H1 (cell line): Measurements from ENCODE around the gene CEBPE. TPM values are rescaled to one million over a fixed set of nuclear protein-coding genes. Genes with fewer than 3 reads are reported as not detected.

Source experiments
- CTCF ChIA-PET: fragments of 300-600 bp; sonication (Branson Sonifier 250); formaldehyde crosslinking; loops from one replicate; lab custom pipeline; 2021; ENCODE audit not compliant: partially characterized antibody; lab: Charles Lee
- POLR2A ChIA-PET: fragments of 300-600 bp; sonication (Branson Sonifier 250); formaldehyde crosslinking; loops from one replicate; lab custom pipeline; 2021; ENCODE audit warnings: inconsistent platforms; ENCODE audit not compliant: partially characterized antibody; lab: Charles Lee
- DNase-seq, 2 experiments: peaks; one replicate each; pipeline versions ENCODE4 v3.0.0 to v3.0.0-alpha.2; 2010 to 2022; ENCODE audit warnings: low spot score in 2 of 2, low read depth in 1 of 2, mixed read lengths in 1 of 2
- FAIRE-seq: peaks from 2 replicates; lab custom pipeline; 2011; peaks lifted over from hg19 to GRCh38; lab: Jason Lieb, UNC
- H2AFZ ChIP-seq: 2 replicates; pipeline ENCODE4 v1.8.1; 2012; ENCODE audit warnings: low read length, inconsistent platforms
- H2AK5ac ChIP-seq: 2 replicates; pipeline ENCODE4 v1.6.1; 2013; ENCODE audit warnings: low read depth, low read length
- H2BK120ac ChIP-seq: replicated peaks from 2 replicates; pipeline ENCODE3; 2013; ENCODE audit warnings: low read depth, low read length, inconsistent platforms
- H2BK12ac ChIP-seq: 2 replicates; pipeline ENCODE4 v1.6.1; 2013; ENCODE audit warnings: low read depth, low read length
- H2BK15ac ChIP-seq: 2 replicates; pipeline ENCODE4 v1.6.1; 2013; ENCODE audit warnings: low read length
- H2BK20ac ChIP-seq: 2 replicates; pipeline ENCODE4 v1.6.1; 2013; ENCODE audit warnings: low read length
- H2BK5ac ChIP-seq: 2 replicates; pipeline ENCODE4 v1.6.1; 2013; ENCODE audit warnings: low read depth, low read length
- H3K14ac ChIP-seq: 2 replicates; pipeline ENCODE4 v1.6.1; 2013; ENCODE audit warnings: inconsistent platforms; ENCODE audit not compliant: insufficient read length
- H3K18ac ChIP-seq: 2 replicates; pipeline ENCODE4 v1.6.1; 2013; ENCODE audit warnings: low read length; ENCODE audit errors: extremely low read depth
- H3K23ac ChIP-seq: 2 replicates; pipeline ENCODE4 v1.6.1; 2013; ENCODE audit warnings: inconsistent platforms; ENCODE audit not compliant: insufficient read length
- H3K23me2 ChIP-seq: 2 replicates; pipeline ENCODE4 v1.6.1; 2013; ENCODE audit warnings: low read depth, low read length
- H3K27ac ChIP-seq: 2 replicates; pipeline ENCODE4 v1.6.1; 2011; ENCODE audit warnings: low read depth, low read length, inconsistent platforms
- H3K27me3 ChIP-seq, 4 experiments: replicated peaks in 1 of 4; 1 replicate in 1 of 4; 2 replicates in 3 of 4; pipeline versions ENCODE4 v1.6.1 to v1.8.1; 2011 to 2013; ENCODE audit warnings: low read length in 3 of 4, mild to moderate bottlenecking in 3 of 4, inconsistent platforms in 2 of 4, mixed read lengths in 2 of 4, moderate library complexity in 1 of 4; ENCODE audit not compliant: control insufficient read depth in 3 of 4, insufficient read depth in 3 of 4; ENCODE audit errors: extremely low read depth in 1 of 4
- H3K36me3 ChIP-seq, 4 experiments: 2 replicates each; pipeline versions ENCODE4 v1.6.1 to v1.8.1; 2011 to 2013; ENCODE audit warnings: mild to moderate bottlenecking in 4 of 4, low read length in 3 of 4, moderate library complexity in 2 of 4, control low read depth in 1 of 4, inconsistent platforms in 1 of 4; ENCODE audit not compliant: insufficient read depth in 4 of 4, control insufficient read depth in 2 of 4
- H3K4ac ChIP-seq: replicated peaks from 2 replicates; pipeline ENCODE3; 2013; ENCODE audit warnings: low read length, low read depth, mixed read lengths, inconsistent platforms; ENCODE audit not compliant: insufficient read length
- H3K4me1 ChIP-seq, 4 experiments: replicated peaks in 1 of 4; 1 replicate in 1 of 4; 2 replicates in 3 of 4; pipeline versions ENCODE4 v1.6.1 to v1.8.1; 2011 to 2013; ENCODE audit warnings: low read length in 3 of 4, inconsistent platforms in 2 of 4, mixed read lengths in 1 of 4; ENCODE audit not compliant: insufficient read depth in 4 of 4, control insufficient read depth in 3 of 4
- H3K4me2 ChIP-seq, 2 experiments: 2 replicates each; pipeline versions ENCODE4 v1.6.1 to v1.8.1; 2011 to 2013; ENCODE audit warnings: low read depth in 2 of 2, low read length in 2 of 2, control low read depth in 1 of 2, inconsistent platforms in 1 of 2, mild to moderate bottlenecking in 1 of 2; ENCODE audit not compliant: insufficient read depth in 1 of 2
- H3K4me3 ChIP-seq, 4 experiments: fragments of 200-600, 300-600 bp in 1 of 4; sonication (generic), shearing (Covaris generic), sonication (Bioruptor Twin) in 1 of 4; 2 replicates each; pipeline versions ENCODE4 v1.5.1 to v1.8.1; 2011 to 2016; ENCODE audit warnings: low read length in 4 of 4, low read depth in 3 of 4, control low read depth in 2 of 4, inconsistent platforms in 2 of 4, mild to moderate bottlenecking in 2 of 4, mixed read lengths in 1 of 4, moderate library complexity in 1 of 4; ENCODE audit not compliant: insufficient read depth in 2 of 4; ENCODE audit errors: extremely low read depth in 1 of 4
- H3K56ac ChIP-seq: replicated peaks from 2 replicates; pipeline ENCODE3; 2013; ENCODE audit warnings: low read depth, mild to moderate bottlenecking, mixed read lengths, low read length, inconsistent platforms; ENCODE audit not compliant: insufficient read length
- H3K79me1 ChIP-seq: 2 replicates; pipeline ENCODE4 v1.6.1; 2013; ENCODE audit warnings: low read depth, low read length, control low read depth
- H3K79me2 ChIP-seq, 2 experiments: 2 replicates each; pipeline versions ENCODE4 v1.6.1 to v1.8.1; 2012 to 2013; ENCODE audit warnings: low read length in 2 of 2, mild to moderate bottlenecking in 2 of 2, inconsistent platforms in 1 of 2; ENCODE audit not compliant: insufficient read depth in 2 of 2, control insufficient read depth in 1 of 2
- H3K9ac ChIP-seq, 4 experiments: replicated peaks in 1 of 4; 1 replicate in 1 of 4; 2 replicates in 3 of 4; pipeline versions ENCODE4 v1.6.1 to v1.8.1; 2011 to 2013; ENCODE audit warnings: low read depth in 3 of 4, low read length in 3 of 4, control low read depth in 2 of 4, mild to moderate bottlenecking in 2 of 4, moderate library complexity in 2 of 4, inconsistent platforms in 1 of 4; ENCODE audit errors: extremely low read depth in 1 of 4
- H3K9me3 ChIP-seq, 2 experiments: 2 replicates each; pipeline versions ENCODE4 v1.6.1 to v1.8.1; 2012 to 2013; ENCODE audit warnings: mild to moderate bottlenecking in 2 of 2, moderate library complexity in 2 of 2, control low read depth in 1 of 2, inconsistent platforms in 1 of 2, low read depth in 1 of 2, low read length in 1 of 2, mixed read lengths in 1 of 2; ENCODE audit not compliant: insufficient read depth in 2 of 2
- H4K20me1 ChIP-seq, 2 experiments: replicated peaks in 1 of 2; 2 replicates each; pipeline versions ENCODE3 to v1.8.1; 2011 to 2013; ENCODE audit warnings: inconsistent platforms in 2 of 2, low read length in 2 of 2, mild to moderate bottlenecking in 1 of 2; ENCODE audit not compliant: insufficient read depth in 2 of 2, control insufficient read depth in 1 of 2
- H4K5ac ChIP-seq: 2 replicates; pipeline ENCODE4 v1.6.1; 2013; ENCODE audit warnings: low read length, low read depth, mixed read lengths, inconsistent platforms; ENCODE audit not compliant: insufficient read length
- H4K8ac ChIP-seq: 2 replicates; pipeline ENCODE4 v1.8.0; 2013; ENCODE audit warnings: mild to moderate bottlenecking, moderate library complexity, low read length, inconsistent platforms; ENCODE audit not compliant: insufficient read depth; ENCODE audit errors: extremely low read depth
- H4K91ac ChIP-seq: replicated peaks from 2 replicates; pipeline ENCODE3; 2013; ENCODE audit warnings: low read length, mixed read lengths, inconsistent platforms; ENCODE audit not compliant: insufficient read length
- BACH1 ChIP-seq: IDR thresholded peaks from 2 replicates; pipeline ENCODE4 v1.6.1; 2012; ENCODE audit warnings: low read length, improper control_type of control experiment
- BCL11A ChIP-seq, 2 experiments: IDR thresholded peaks; one replicate each; pipeline ENCODE4 v1.6.1; 2011; ENCODE audit warnings: low read depth in 2 of 2, low read length in 2 of 2, mild to moderate bottlenecking in 2 of 2
- CBX5 ChIP-seq: fragments of 300-800, 300-1000 bp; sonication (generic); IDR thresholded peaks from 2 replicates; pipeline ENCODE4 v1.7.1; 2016; ENCODE audit warnings: antibody characterized with exemption, low read length, low read depth
- CEBPB ChIP-seq: IDR thresholded peaks from 2 replicates; pipeline ENCODE4 v1.6.1; 2012; ENCODE audit warnings: low read depth, low read length
- EZH2 ChIP-seq: fragments of 200-600 bp; sonication (generic); IDR thresholded peaks from 2 replicates; pipeline ENCODE4 v1.7.1; 2012; ENCODE audit warnings: low read depth, mild to moderate bottlenecking, moderate library complexity, low read length, inconsistent platforms; ENCODE audit not compliant: severe bottlenecking
- JUN ChIP-seq: IDR thresholded peaks from 2 replicates; pipeline ENCODE4 v1.6.1; 2011; ENCODE audit warnings: low read depth, mild to moderate bottlenecking, improper control_type of control experiment, low read length
- NRF1 ChIP-seq: IDR thresholded peaks from 2 replicates; pipeline ENCODE4 v1.6.1; 2011; ENCODE audit warnings: mild to moderate bottlenecking, low read depth, low read length, improper control_type of control experiment
- RNF2 ChIP-seq: fragments of 200-900, 300-1000 bp; sonication (generic); IDR thresholded peaks from 2 replicates; pipeline ENCODE4 v1.7.1; 2016; ENCODE audit warnings: borderline replicate concordance, low read depth, mild to moderate bottlenecking, antibody characterized with exemption, low read length; ENCODE audit not compliant: poor library complexity, severe bottlenecking; ENCODE audit errors: missing control alignments
- SIN3A ChIP-seq, 2 experiments: IDR thresholded peaks in 1 of 2; conservative IDR thresholded peaks in 1 of 2; 2 replicates each; pipeline ENCODE4 v1.6.1; 2011 to 2012; ENCODE audit warnings: low read length in 2 of 2, improper control_type of control experiment in 1 of 2, low read depth in 1 of 2, mild to moderate bottlenecking in 1 of 2
- SP2 ChIP-seq: IDR thresholded peaks from 2 replicates; pipeline ENCODE4 v1.6.1; 2012; ENCODE audit warnings: mild to moderate bottlenecking, low read length, inconsistent platforms
- TAF7 ChIP-seq: optimal IDR thresholded peaks from 2 replicates; pipeline ENCODE3; 2011; ENCODE audit warnings: low read depth, mild to moderate bottlenecking, inconsistent platforms, low read length, moderate library complexity, borderline replicate concordance
- TEAD4 ChIP-seq: IDR thresholded peaks from 2 replicates; pipeline ENCODE4 v1.6.1; 2012; ENCODE audit warnings: low read depth, low read length, inconsistent platforms, mixed read lengths
- YY1 ChIP-seq: IDR thresholded peaks from 2 replicates; pipeline ENCODE4 v1.6.1; 2011; ENCODE audit warnings: low read depth, mild to moderate bottlenecking, low read length
- ZNF274 ChIP-seq: IDR thresholded peaks from 2 replicates; pipeline ENCODE4 v1.7.0; 2012; ENCODE audit warnings: low read length, borderline replicate concordance; ENCODE audit errors: extremely low read depth
- WGBS, 2 experiments: shearing (Covaris generic) in 1 of 2; methylation state at CpG; one replicate each; pipeline versions ENCODE4 v1.1.6 to v1.1.7; 2013 to 2015; ENCODE audit warnings: low lambda C conversion rate in 2 of 2, mixed read lengths in 2 of 2, inconsistent platforms in 1 of 2, low coverage in 1 of 2, missing lambda C conversion rate in 1 of 2; ENCODE audit not compliant: insufficient replicate concordance in 2 of 2, insufficient coverage in 1 of 2, insufficient read length in 1 of 2; ENCODE audit errors: extremely low coverage in 1 of 2, missing lambda C conversion rate in 1 of 2; 5-methylcytosine and 5-hydroxymethylcytosine counted together
- polyA plus RNA-seq, 7 experiments: library from polyadenylated mRNA; depleted of rRNA in 3 of 7; stranded (reverse) in 5 of 7; unstranded in 2 of 7; fragments of >200 nt in 5 of 7; fragments of 200-250 nt in 2 of 7; gene quantifications; 1 replicate in 5 of 7; 2 replicates in 1 of 7; 4 replicates in 1 of 7; pipeline versions ENCODE4 v1.2.1 to v1.2.3, GENCODE V29; 2011 to 2013; ENCODE audit warnings: missing spikeins in 2 of 7, mixed read lengths in 2 of 7
- total RNA-seq: library from RNA; stranded (reverse); fragmentation: NEBNext Ultra II Directional; extraction: Animal tissue kit (Norgen Biotek cat#: 25700); gene quantifications from 2 replicates; pipeline ENCODE4 v1.2.1, GENCODE V29; 2021

The CEBPE gene
- total and polyA plus RNA-seq, 2 of the 8 experiments (the other 6 are each of a cell fraction or from before 2014, with no cell fraction given) = 0.05 TPM; not detected in 1

DNA sequence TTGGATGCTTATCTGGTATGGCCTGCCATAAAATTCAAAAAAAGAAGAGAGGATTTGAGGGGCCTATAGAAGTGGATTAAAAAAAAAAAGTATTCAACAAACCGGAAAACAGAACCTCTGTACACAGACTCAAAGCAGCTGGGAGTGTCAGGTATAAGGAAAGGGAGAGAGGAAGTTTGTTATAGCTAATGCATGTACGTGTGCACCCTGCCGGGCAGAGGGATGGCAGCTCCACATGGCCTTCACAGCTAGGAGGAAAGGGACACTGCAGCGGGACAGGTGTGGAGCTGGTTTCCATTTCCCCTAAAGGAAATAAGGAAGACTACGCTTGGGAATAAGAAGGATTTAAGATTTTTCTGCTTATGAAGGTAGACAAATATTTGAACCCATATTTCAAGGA is 43.0 kb upstream of the CEBPE start:
- no peak overlapping the region for H3K27ac ChIP-seq
- H3K4ac ChIP-seq = no peak overlapping the region
- H2AFZ ChIP-seq = no peak overlapping the region
- no peak overlapping the region; a peak in 2 of 4 replicates for H3K4me2 ChIP-seq
- H3K36me3 ChIP-seq = peaks cover 16 to 52% (median 40%) of the 10 kb centered on the region in 4 experiments
- no peak overlapping the region for H3K14ac ChIP-seq
- no peaks in the 10 kb centered on the region for H3K27me3 ChIP-seq
- no peak overlapping the region for H3K4me3 ChIP-seq
- WGBS, 2 experiments = 76% methylated on average over 5 of the region's 5 CpGs; no CpG with 5 or more reads in 1 of the 2 experiments
- no peak overlapping the region for H2BK5ac ChIP-seq
- H3K56ac ChIP-seq = no peak overlapping the region
- H2BK15ac ChIP-seq = 0 out of 2 replicates have a peak overlapping the region, but pooled peaks have one; percentile 62
- no peak overlapping the region for H2BK12ac ChIP-seq
- peaks cover 9 to 31% (median 17%) of the 10 kb centered on the region in 4 experiments for H3K4me1 ChIP-seq
- no peak overlapping the region for H3K9ac ChIP-seq
- DNase-seq (no peak), FAIRE-seq (no peak)
- H3K23ac ChIP-seq = no peak overlapping the region
- ChIA-PET POLR2A (interaction anchor here (0.6 to 3.1 kb wide), 15 partner anchors 10 to 1094 kb away, joined by 3 to 15 read pairs (median 3); no protein-coding TSS in a partner anchor), CTCF (interaction anchor here (0.6 to 4.8 kb wide), 12 partner anchors 8 to 930 kb away, joined by 3 to 46 read pairs (median 4); no protein-coding TSS in a partner anchor)
- peak overlapping the region; percentile 72; the same call in 1 of the 2 replicates for H2BK20ac ChIP-seq
- no peaks in the 10 kb centered on the region for H3K79me1 ChIP-seq
- no peak overlapping the region for H2AK5ac ChIP-seq
- no peak overlapping the region; the same call in 1 of the 2 replicates for H4K8ac ChIP-seq
- peak overlapping the region; percentile 21; the same call in 1 of the 2 replicates for H3K18ac ChIP-seq
- H3K79me2 ChIP-seq = no peaks in the 10 kb centered on the region
- no peaks in the 10 kb centered on the region for H3K23me2 ChIP-seq
- H4K20me1 ChIP-seq = no peaks in the 10 kb centered on the region
- peak overlapping the region; percentile 70 for H4K91ac ChIP-seq
- no peaks in the 10 kb centered on the region for H3K9me3 ChIP-seq
- no peak overlapping the region for H4K5ac ChIP-seq
- H2BK120ac ChIP-seq = no peak overlapping the region
- TF ChIP-seq CEBPB (no peak), ZNF274 (no peak), RNF2 (no peak), BACH1 (no peak), YY1 (no peak), NRF1 (no peak), SIN3A (conservative IDR thresholded peaks at IDR 0.05 in 1 of 2, IDR thresholded peaks at IDR 0.05 in 1 of 2; ENCODE audit: low read depth in 1 of 2, low read length in 2 of 2) (no peak), TAF7 (no peak), EZH2 (no peak), JUN (no peak), CBX5 (no peak), SP2 (no peak), BCL11A (IDR thresholded peaks at IDR 0.05; ENCODE audit: low read depth in 2 of 2, low read length in 2 of 2) (no peak), TEAD4 (no peak)
